ENCODE results near the gene DAB1. TPM values are rescaled to one million over a fixed set of nuclear protein-coding genes. Genes with fewer than 3 reads are reported as not detected.

The DAB1 gene
- total RNA-seq, 6 donors from 2014 or later = 0.15 to 0.20 TPM; not detected in 4

DNA sequence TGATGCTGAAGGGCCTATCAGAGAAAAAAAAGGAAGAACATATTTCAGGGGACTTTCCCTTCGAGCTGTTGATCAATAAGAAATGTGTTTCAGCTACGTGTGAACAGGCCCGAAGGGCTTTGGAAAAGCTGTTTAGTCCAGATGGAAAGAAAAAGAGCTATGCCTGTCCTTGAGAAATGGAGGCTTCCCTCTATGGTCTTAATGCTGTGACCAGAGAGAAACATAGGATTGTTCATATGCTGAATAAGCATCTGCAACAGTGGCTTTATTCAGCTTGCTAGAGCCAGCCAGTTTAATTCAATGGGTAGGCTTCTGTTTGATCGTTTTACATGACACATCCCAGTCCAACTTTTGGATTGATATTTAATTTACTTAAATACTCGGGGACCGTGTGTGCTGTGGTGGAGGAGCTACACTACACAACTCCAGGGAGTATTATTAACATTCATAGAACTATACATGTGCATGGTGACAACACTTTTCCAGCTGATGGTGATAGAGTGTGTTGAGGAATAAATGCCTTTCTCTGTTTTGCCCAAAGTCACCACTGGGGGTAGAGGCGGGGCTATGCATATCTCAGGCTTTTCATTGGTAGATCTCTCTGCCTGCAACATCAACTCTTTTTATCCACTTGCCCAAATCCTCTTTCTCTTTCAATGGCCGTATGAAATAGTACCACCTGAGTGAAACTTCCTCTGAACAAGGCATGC, 351.3 kb downstream of the DAB1 start:
- Histone ChIP-seq H3K9me3 (no peaks in the 10 kb centered on the region), H3K27me3 (no peaks in the 10 kb centered on the region), H3K4me3 (no peak overlapping the region), H3K4me1 (no peaks in the 10 kb centered on the region), H3K36me3 (no peaks in the 10 kb centered on the region), H3K27ac (no peak overlapping the region)
- ATAC-seq (ENCODE audit: low FRiP score in 2 of 2) (no peak), DNase-seq (no peak)
- 86 to 87% methylated on average over 8 of the region's 8 CpGs for WGBS, 2 donors
- TF ChIP-seq POLR2A (IDR thresholded peaks at IDR 0.05) = no peak
- TF ChIP-seq, protein P1, sequence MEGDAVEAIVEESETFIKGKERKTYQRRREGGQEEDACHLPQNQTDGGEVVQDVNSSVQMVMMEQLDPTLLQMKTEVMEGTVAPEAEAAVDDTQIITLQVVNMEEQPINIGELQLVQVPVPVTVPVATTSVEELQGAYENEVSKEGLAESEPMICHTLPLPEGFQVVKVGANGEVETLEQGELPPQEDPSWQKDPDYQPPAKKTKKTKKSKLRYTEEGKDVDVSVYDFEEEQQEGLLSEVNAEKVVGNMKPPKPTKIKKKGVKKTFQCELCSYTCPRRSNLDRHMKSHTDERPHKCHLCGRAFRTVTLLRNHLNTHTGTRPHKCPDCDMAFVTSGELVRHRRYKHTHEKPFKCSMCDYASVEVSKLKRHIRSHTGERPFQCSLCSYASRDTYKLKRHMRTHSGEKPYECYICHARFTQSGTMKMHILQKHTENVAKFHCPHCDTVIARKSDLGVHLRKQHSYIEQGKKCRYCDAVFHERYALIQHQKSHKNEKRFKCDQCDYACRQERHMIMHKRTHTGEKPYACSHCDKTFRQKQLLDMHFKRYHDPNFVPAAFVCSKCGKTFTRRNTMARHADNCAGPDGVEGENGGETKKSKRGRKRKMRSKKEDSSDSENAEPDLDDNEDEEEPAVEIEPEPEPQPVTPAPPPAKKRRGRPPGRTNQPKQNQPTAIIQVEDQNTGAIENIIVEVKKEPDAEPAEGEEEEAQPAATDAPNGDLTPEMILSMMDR (IDR thresholded peaks at IDR 0.05) = no peak
- TF ChIP-seq EP300 (IDR thresholded peaks at IDR 0.05) = no peak
- no peak for TF ChIP-seq POLR2AphosphoS5 (IDR thresholded peaks at IDR 0.05)

DNA sequence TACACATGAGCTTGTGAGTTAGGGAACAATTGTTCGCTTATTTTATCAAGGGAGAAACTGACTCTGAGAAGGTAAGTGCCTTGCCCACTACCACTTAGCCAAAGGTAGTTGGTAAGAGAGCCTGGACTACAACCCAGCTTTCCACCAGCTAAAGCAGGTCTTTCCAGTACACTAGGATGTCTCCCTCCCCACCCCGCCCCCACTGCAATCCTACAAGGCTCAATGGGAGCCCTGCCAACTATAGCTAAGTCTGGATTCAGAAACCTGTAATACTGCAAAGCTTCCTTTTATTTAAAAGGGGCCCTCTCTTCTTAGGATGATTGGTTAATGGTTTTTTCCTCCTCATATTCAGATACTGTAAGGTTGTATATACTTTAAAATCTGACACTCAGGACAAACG, 356.0 kb downstream of the DAB1 start:
- TF ChIP-seq POLR2AphosphoS5 (IDR thresholded peaks at IDR 0.05) (no peak), POLR2A (IDR thresholded peaks at IDR 0.05) (no peak), EP300 (IDR thresholded peaks at IDR 0.05) (no peak)
- TF ChIP-seq, protein P1 (IDR thresholded peaks at IDR 0.05) = no peak
- DNase-seq (no peak), ATAC-seq (ENCODE audit: low FRiP score in 2 of 2) (no peak)
- H3K27me3 ChIP-seq = no peaks in the 10 kb centered on the region
- no peaks in the 10 kb centered on the region for H3K36me3 ChIP-seq
- no peaks in the 10 kb centered on the region for H3K9me3 ChIP-seq
- no peaks in the 10 kb centered on the region for H3K4me1 ChIP-seq
- 47 to 86% methylated on average over 3 of the region's 3 CpGs for WGBS, 2 donors
- no peak overlapping the region for H3K27ac ChIP-seq
- H3K4me3 ChIP-seq = no peak overlapping the region

DNA sequence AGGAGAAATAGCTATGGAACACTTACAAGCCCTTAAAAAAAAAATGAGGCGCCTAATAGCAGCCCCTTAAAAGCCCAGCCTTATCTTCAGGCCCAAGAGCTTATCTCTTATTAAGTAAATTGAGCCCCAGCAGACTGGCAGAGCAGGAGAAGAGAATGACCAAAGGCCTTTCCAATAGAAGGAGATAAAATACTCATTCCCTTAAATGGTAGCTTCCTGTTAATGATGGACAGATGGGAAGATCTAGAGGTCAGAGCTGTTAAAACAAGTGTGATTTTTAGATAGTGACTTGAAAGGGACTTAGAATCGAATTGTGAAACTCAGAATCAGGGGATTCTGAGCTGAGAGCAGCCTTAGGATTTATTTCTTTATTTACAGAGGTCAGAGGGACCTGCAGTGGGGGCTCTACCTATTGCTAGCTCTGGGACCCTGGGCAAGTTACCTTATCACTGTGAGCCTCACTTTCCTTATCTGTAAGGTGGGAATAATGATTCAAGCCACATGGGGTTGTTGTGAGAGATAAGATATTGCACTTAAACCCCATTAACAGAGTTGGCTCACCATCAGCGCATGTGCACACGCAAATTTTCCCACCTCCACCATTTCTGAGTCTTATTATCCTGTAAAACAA, 356.8 kb downstream of the DAB1 start:
- no peaks in the 10 kb centered on the region for H3K27me3 ChIP-seq
- no peak overlapping the region for H3K4me3 ChIP-seq
- DNase-seq = no peak
- no peaks in the 10 kb centered on the region for H3K4me1 ChIP-seq
- H3K27ac ChIP-seq = no peak overlapping the region
- TF ChIP-seq, protein P1 (IDR thresholded peaks at IDR 0.05) = no peak
- TF ChIP-seq POLR2AphosphoS5 (IDR thresholded peaks at IDR 0.05) (no peak), EP300 (IDR thresholded peaks at IDR 0.05) (no peak), POLR2A (IDR thresholded peaks at IDR 0.05) (no peak)
- WGBS, 2 donors = 70 to 75% methylated on average over 4 of the region's 4 CpGs
- no peaks in the 10 kb centered on the region for H3K9me3 ChIP-seq
- ATAC-seq (ENCODE audit: low FRiP score in 2 of 2) = no peak
- no peaks in the 10 kb centered on the region for H3K36me3 ChIP-seq

DNA sequence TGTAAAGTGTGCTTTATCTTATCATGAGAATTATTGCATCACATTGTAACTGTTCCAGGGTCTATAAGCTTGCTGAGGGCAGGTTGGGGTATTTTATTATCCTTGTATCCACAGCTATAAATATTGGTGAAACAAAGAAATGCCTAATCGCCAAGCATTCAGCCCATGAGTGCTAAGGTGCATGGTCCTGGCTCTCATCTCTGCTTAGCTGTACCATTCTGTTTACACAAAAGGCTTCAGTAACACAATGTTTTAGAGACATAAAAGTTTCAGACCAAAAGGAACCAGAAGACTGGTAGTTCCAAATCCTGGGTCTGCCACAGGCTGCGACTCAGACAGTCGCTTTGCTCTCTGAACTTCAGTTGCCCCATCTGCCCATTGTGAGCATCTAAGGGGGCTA, 358.4 kb downstream of the DAB1 start:
- 91 to 97% methylated on average over 3 of the region's 3 CpGs for WGBS, 2 donors
- no peaks in the 10 kb centered on the region for H3K36me3 ChIP-seq
- no peaks in the 10 kb centered on the region for H3K27me3 ChIP-seq
- no peaks in the 10 kb centered on the region for H3K4me1 ChIP-seq
- H3K4me3 ChIP-seq = no peak overlapping the region
- no peak overlapping the region for H3K27ac ChIP-seq
- no peak for DNase-seq
- no peak for ATAC-seq (ENCODE audit: low FRiP score in 2 of 2)
- TF ChIP-seq POLR2AphosphoS5 (IDR thresholded peaks at IDR 0.05) = no peak
- TF ChIP-seq EP300 (IDR thresholded peaks at IDR 0.05) = no peak
- TF ChIP-seq, protein P1 (IDR thresholded peaks at IDR 0.05) = no peak
- TF ChIP-seq POLR2A (IDR thresholded peaks at IDR 0.05) = no peak
- no peaks in the 10 kb centered on the region for H3K9me3 ChIP-seq

Measured in upper lobe of left lung (tissue), 6 donors.